HG03521 (cell line): ENCODE measurements around the gene VIPR2.

ENCODE experiments used
- ATAC-seq: cut with Tn5 transposase; IDR thresholded peaks from one replicate; pipeline ENCODE4 v1.9.1; 2021; ENCODE audit warnings: mild to moderate bottlenecking, moderate library complexity; ENCODE audit not compliant: unreplicated experiment

VIPR2 gene

GRCh38 chr7:159028508-159029401 lies 115.9 kb downstream of the VIPR2 start:
- ATAC-seq, result no peak

GRCh38 chr7:159027789-159028507 lies 116.7 kb downstream of the VIPR2 start:
- ATAC-seq, result no peak

DNA sequence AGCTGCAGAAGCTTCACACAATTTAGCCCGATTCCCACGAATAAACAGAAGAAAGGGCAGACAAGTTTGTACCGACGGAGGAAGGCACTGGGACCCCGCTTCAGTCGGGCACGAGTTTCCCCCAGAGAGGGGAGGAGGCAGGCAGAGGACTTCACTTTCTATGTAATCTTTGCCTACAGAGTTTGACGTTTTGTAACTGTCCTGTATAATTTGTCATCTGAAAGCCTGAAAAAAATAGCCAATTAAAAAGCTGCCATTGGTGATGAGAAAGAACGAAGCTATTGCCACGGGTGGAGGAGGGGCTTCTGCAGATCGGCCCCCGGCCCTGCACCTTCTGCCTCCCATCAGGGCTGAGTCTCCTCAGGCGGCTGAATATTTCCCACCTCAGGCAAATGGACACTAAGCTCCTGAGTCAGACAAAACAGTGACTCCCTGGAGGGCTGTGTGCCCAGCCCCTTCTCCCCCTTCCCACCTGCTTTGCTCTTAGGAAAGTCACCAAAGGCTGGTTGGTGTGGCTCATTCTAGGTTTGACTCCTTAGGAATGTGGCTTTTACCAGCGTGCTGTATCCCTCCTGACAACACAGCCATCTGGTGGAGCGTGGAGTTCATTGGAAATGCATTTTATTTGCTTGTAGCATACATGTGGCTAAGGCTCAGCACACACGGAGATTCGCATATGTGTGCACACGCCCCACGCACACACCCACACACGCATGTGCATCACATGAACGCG lies 117.4 kb downstream of the VIPR2 start:
- no peak for ATAC-seq

- ATAC-seq, result no peak
Observed at GRCh38 chr7:159026271-159027055, 118.2 kb downstream of the VIPR2 start.

- no peak for ATAC-seq
Observed at GRCh38 chr7:159025161-159025779, 119.4 kb downstream of the VIPR2 start.

GRCh38 chr7:159024280-159024951 lies 120.3 kb downstream of the VIPR2 start:
- ATAC-seq, result no peak

- ATAC-seq, result no peak
Observed at GRCh38 chr7:159023746-159024145, 120.9 kb downstream of the VIPR2 start.

GRCh38 chr7:159023206-159023605 lies 121.5 kb downstream of the VIPR2 start:
- no peak for ATAC-seq

DNA sequence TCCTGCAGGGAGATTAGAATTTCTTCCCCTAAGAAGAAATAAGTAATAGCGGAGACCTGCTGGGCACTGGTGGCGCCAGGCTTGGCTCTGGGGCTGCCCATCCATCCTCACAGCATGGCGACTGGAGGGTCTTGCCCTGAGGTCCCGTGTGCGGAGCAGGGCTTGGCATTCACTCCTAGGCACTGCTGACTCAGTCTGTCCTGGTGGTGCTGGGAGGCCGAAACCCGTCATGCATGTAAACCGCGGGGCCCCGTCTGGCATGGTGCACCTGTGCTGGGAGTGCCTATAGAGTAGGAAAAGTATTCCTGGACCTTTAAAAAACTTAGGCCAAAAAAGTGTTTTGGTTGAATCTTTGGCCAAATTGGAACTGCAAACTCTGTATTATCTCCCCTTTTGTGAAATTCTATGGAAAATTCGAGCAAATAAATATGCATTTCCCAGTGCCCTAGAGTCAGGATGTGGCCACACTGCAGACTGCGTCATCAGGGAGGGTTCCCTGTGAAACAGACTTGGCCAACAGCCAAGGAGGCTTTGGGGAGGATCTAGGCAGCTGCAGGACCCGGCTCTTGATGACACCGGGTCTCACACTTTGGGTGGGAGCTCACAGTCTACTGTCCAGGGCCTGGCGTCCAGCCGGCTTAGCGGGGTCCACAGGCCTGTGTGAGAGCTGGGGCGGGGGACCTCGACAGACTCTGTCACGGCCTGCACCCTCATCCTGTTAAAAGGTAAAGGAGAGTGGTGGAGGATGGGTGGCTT lies 122.3 kb downstream of the VIPR2 start:
- no peak for ATAC-seq

GRCh38 chr7:159020987-159021386 lies 123.7 kb downstream of the VIPR2 start:
- ATAC-seq, result no peak

DNA sequence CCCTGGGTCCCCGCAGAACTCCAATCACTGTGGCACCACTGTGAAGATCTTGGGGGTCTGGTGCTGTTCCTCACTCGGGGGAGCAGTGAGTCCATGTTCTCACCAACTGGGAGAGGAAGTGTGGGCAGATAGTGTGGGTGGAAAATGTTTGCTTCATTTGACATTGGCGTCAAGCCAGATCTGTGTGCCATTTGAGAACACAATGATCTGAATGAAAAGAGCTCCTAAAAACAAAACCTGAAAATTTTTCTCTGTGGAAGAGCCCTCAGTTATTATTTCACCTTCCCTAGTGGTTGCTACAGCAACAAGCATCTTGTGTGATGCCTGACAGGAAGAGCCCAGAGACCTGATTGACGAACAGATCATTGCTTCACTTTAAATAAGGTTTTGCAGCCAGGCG lies 125.6 kb downstream of the VIPR2 start:
- ATAC-seq, result no peak

GRCh38 chr7:159017741-159018140 lies 126.9 kb downstream of the VIPR2 start:
- ATAC-seq, result no peak

DNA sequence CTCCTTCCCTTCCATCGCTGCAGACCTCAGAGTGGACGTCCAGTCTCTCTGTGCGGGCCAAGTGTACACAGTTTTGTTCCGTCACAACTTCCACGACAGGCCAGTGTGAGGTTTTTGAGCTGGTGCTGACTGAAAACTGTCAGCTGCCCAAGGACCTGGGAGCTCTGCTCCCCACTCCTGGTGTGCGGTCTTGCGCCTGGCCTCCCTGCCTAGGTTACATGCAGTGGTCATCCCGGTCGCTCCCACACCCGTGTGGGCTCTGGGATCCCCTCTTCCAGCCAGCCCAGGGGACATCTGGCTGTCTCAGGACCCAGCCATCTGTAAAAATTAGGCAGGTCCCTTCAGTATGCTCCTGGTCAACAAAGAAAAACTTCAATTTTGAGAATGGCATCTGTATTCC lies 127.5 kb downstream of the VIPR2 start:
- no peak for ATAC-seq

DNA sequence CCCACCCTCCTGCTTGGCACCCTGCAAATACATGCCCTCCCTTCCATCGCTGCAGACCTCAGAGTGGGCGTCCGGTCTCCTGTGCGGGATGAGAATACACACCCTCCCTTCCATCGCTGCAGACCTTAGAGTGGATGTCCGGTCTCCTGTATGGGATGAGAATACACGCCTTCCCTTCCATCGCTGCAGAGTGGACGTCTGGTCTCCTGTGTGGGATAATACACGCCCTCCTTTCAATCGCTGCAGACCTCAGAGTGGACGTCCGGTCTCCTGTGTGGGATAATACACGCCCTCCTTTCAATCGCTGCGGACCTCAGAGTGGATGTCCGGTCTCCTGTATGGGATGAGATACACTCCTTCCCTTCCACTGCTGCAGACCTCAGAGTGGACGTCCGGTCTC lies 128.1 kb downstream of the VIPR2 start:
- no peak for ATAC-seq

DNA sequence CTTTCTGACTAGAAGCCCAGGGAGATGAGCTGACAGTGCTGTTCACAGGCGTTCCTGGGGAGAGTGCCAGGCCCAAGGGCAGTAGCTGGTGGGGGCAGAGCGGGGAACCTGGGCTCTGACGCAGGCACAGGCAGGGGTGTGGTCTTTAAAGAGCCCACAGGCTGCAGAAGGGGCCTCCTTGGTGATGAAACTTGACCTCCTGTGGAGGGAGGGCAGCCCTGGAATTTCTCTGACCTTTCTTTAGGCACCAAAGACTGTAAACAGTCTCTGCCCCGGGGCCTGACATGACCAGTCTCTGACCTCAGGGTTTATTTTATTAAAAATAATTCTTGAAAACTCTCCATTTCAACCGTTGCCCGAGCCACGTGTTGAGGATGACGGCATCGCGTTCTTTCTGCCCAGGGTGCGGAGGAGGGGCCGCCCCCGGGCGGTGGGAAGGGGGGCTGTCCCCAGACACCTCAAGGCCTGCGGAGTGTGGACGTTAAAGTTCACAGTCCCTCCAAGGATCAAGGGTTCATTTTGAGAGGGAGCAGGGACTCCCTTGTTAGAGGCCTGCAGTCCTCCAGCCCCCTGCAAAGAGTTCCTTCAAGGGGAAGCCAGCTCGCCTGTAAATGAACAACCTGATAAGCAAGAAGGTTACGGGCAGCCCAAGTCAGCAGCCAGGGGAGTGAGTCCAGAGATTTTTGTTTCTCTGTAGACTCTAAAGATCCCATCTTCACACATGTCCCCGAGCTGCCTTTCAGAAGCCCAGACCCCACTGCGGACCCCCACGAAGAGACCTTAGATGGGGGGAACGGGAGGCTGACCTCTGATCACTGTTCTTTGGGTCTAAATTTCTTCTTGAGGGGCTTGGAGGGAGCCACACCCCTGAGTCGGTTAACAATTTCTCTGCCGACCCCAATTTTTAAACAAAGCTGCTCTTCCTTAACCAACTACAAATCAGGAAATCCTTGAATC lies 128.9 kb downstream of the VIPR2 start:
- no peak for ATAC-seq

DNA sequence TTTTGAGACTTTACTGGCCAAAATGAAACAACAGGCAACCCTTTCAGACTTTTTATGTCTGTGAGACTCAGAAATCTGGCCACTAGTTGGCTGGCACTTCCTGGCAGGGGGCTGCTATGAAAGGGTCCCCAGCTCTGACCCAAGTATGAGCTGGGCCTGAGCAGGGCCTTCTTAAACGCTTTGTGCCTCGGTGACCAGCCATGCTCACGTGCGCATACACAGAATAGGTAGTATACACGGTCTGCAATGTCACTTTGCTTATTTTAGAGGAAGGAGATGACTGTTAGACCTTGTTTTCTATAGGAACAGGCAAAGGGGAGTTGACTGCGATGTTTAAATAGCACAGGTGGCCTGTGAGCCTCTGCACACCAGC lies 129.6 kb downstream of the VIPR2 start:
- no peak for ATAC-seq

DNA sequence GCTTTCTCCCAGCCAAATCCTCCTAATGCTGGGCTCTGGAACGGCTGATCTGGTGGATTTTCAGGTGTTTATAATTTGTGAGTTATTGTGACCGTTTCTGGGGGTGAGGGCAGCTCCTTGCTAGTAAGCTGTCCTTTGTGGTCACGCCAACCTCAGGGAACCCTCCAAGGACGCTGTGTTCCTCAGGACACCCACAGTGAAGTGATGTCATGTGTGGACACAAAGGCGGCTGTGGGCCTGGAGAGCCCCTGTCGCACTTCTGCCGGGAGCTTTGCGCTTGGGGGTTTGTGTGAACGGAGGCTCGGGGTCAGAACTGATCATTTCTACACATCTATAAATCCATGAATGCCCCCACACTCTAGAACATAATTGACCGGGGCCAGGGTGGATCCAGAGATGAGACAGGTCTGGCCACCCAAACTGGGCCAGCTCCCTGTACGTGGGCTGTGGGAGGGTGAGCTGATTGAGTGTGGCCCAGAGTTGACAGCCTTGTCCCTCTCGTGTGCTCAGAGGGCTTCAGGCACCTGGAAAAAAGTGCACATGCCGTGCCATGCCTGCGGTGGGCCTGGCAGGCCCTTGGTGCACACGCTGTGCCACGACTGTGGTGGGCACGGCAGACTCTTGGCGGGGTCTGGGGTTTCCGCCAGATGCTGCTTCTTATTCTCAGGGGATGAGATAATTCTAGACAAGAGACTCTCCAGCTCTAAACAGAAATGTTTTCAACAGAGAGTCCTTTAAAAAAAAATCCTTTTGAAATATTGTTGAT lies 130.2 kb downstream of the VIPR2 start:
- ATAC-seq, result no peak
